Keratinocyte (primary cell): ENCODE data around the gene SLC37A1. TPM values are rescaled to one million over a fixed set of nuclear protein-coding genes. Genes with fewer than 3 reads are reported as not detected.

Source experiments
- DNase-seq: peaks from one replicate; pipeline ENCODE4 v3.0.0-alpha.2; 2011; ENCODE audit warnings: low read depth, missing footprints, low spot score
- FAIRE-seq: peaks from 2 replicates; lab custom pipeline; 2011; peaks lifted over from hg19 to GRCh38; lab: Jason Lieb, UNC
- H2AFZ ChIP-seq: 2 replicates; pipeline ENCODE4 v1.6.0; 2012; ENCODE audit warnings: low read length, control low read depth, inconsistent platforms; ENCODE audit not compliant: control insufficient read depth
- H3K27ac ChIP-seq: 2 replicates; pipeline ENCODE4 v1.5.1; 2011; ENCODE audit warnings: low read length; ENCODE audit not compliant: control insufficient read depth, insufficient read depth
- H3K27me3 ChIP-seq: 3 replicates; pipeline ENCODE4 v1.6.0; 2011; ENCODE audit warnings: low read length; ENCODE audit not compliant: control insufficient read depth, insufficient read depth; ENCODE audit errors: extremely low read depth
- H3K36me3 ChIP-seq, 2 experiments: 2 replicates in 1 of 2; 3 replicates in 1 of 2; pipeline ENCODE4 v1.5.1; 2011; ENCODE audit warnings: low read length in 2 of 2, mild to moderate bottlenecking in 1 of 2; ENCODE audit not compliant: control insufficient read depth in 2 of 2, insufficient read depth in 2 of 2; ENCODE audit errors: extremely low read depth in 1 of 2
- H3K4me1 ChIP-seq: 3 replicates; pipeline ENCODE4 v1.5.1; 2011; ENCODE audit warnings: low read length; ENCODE audit not compliant: control insufficient read depth, insufficient read depth; ENCODE audit errors: extremely low read depth
- H3K4me2 ChIP-seq: 3 replicates; pipeline ENCODE4 v1.6.0; 2011; ENCODE audit warnings: low read depth, low read length; ENCODE audit not compliant: control insufficient read depth, insufficient read depth; ENCODE audit errors: extremely low read depth
- H3K4me3 ChIP-seq, 3 experiments: fragments of 200-600 bp in 1 of 3; sonication (generic) in 1 of 3; 2 replicates in 2 of 3; 3 replicates in 1 of 3; pipeline ENCODE4 v1.5.1; 2011 to 2016; ENCODE audit warnings: low read length in 3 of 3, mild to moderate bottlenecking in 3 of 3, control low read depth in 2 of 3, inconsistent platforms in 1 of 3, low read depth in 1 of 3, mixed read lengths in 1 of 3, mixed run types in 1 of 3, moderate library complexity in 1 of 3; ENCODE audit not compliant: control insufficient read depth in 2 of 3, insufficient read depth in 2 of 3; ENCODE audit errors: extremely low read depth in 1 of 3
- H3K79me2 ChIP-seq: 2 replicates; pipeline ENCODE4 v1.6.0; 2012; ENCODE audit warnings: low read length; ENCODE audit not compliant: control insufficient read depth, insufficient read depth
- H3K9ac ChIP-seq: 3 replicates; pipeline ENCODE4 v1.6.0; 2011; ENCODE audit warnings: low read length; ENCODE audit not compliant: control insufficient read depth, insufficient read depth; ENCODE audit errors: extremely low read depth
- H3K9me1 ChIP-seq: 3 replicates; pipeline ENCODE4 v1.6.0; 2011; ENCODE audit warnings: low read length; ENCODE audit not compliant: control insufficient read depth, insufficient read depth; ENCODE audit errors: extremely low read depth
- H3K9me3 ChIP-seq: 2 replicates; pipeline ENCODE4 v1.5.1; 2012; ENCODE audit warnings: low read depth, low read length; ENCODE audit not compliant: control insufficient read depth
- H4K20me1 ChIP-seq: 3 replicates; pipeline ENCODE4 v1.6.0; 2011; ENCODE audit warnings: low read length; ENCODE audit not compliant: control insufficient read depth, insufficient read depth; ENCODE audit errors: extremely low read depth
- EZH2 ChIP-seq: IDR thresholded peaks from one replicate; pipeline ENCODE4 v1.6.1; 2012; ENCODE audit warnings: inconsistent platforms, mild to moderate bottlenecking, low read length, moderate library complexity
- dilution Hi-C: fragments of 300-500 bp; cut with MboI; formaldehyde crosslinking; loops from one replicate; pipeline ENCODE4 v1.7.0; 2020; ENCODE audit warnings: low sequenced_read_pairs; ENCODE audit not compliant: extremely low pct_ligation_motif_present
- polyA plus RNA-seq, 5 experiments: library from polyadenylated mRNA; depleted of rRNA in 3 of 5; stranded (reverse) in 3 of 5; stranded (forward) in 1 of 5; unstranded in 1 of 5; fragments of >200 nt; gene quantifications; 1 replicate in 1 of 5; 2 replicates in 3 of 5; 3 replicates in 1 of 5; pipeline versions ENCODE4 v1.2.1 to v1.2.3, GENCODE V29; 2011 to 2012; ENCODE audit warnings: missing spikeins in 2 of 5, low read depth in 1 of 5, low replicate concordance in 1 of 5
- TF ChIP-seq, protein P1 (sequence below), 3 experiments: IDR thresholded peaks in 1 of 3; conservative IDR thresholded peaks in 1 of 3; optimal IDR thresholded peaks in 1 of 3; 2 replicates in 2 of 3; 3 replicates in 1 of 3; pipeline versions ENCODE3 to v1.5.1; 2011; ENCODE audit warnings: low read length in 3 of 3, mild to moderate bottlenecking in 3 of 3, moderate library complexity in 2 of 3, control low read depth in 1 of 3, inconsistent platforms in 1 of 3; ENCODE audit not compliant: insufficient read depth in 2 of 3; ENCODE audit errors: extremely low read depth in 1 of 3

The SLC37A1 gene
- polyA plus RNA-seq, 1 donor (not counting 4 experiments of a cell fraction or from before 2014, with no cell fraction given), result 4.1 TPM

DNA sequence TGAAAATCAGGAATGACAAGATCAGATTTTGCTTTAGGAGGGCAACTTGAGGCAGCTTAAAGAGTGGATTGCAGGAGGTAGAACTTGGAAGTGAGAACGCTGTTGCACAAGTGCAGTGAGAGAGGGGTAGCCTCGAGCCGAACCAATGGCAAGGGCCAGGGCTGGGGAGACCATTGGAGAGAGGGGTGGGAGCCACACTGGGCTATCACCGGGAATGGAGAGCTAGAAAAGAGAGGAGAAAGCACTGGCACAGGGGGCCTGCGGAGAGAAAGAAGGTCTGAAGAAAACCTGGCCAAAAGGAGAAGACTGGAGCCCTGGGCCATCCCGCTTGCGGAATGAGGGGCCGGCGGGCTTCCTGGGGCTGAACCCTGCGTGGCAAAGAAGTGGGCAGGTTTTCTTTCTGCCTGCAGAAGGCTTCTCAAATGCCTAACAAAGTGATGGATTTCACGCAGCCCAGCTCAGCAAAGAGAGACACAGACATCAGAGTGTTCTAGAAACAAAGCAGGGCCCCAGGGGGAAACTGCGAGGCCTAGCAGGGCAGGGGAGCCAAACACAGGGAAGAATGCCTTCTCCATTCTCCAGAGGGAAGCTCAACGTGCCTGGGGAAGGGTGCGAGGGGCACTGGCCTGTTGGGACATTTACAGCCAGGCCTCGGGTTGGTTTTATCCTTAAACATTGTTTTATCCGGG, 1.2 kb upstream of the SLC37A1 start:
- H3K4me1 ChIP-seq, result peaks cover 10% of the 10 kb centered on the region
- no peak for FAIRE-seq
- H3K27ac ChIP-seq, result no peak overlapping the region
- no peak overlapping the region for H3K4me3 ChIP-seq
- no peak overlapping the region for H3K9ac ChIP-seq
- H3K36me3 ChIP-seq, result no peaks in the 10 kb centered on the region
- no peaks in the 10 kb centered on the region for H3K9me1 ChIP-seq
- H4K20me1 ChIP-seq, result no peaks in the 10 kb centered on the region
- no peak for DNase-seq
- H3K79me2 ChIP-seq, result no peaks in the 10 kb centered on the region
- H3K9me3 ChIP-seq, result no peaks in the 10 kb centered on the region
- TF ChIP-seq, protein P1, sequence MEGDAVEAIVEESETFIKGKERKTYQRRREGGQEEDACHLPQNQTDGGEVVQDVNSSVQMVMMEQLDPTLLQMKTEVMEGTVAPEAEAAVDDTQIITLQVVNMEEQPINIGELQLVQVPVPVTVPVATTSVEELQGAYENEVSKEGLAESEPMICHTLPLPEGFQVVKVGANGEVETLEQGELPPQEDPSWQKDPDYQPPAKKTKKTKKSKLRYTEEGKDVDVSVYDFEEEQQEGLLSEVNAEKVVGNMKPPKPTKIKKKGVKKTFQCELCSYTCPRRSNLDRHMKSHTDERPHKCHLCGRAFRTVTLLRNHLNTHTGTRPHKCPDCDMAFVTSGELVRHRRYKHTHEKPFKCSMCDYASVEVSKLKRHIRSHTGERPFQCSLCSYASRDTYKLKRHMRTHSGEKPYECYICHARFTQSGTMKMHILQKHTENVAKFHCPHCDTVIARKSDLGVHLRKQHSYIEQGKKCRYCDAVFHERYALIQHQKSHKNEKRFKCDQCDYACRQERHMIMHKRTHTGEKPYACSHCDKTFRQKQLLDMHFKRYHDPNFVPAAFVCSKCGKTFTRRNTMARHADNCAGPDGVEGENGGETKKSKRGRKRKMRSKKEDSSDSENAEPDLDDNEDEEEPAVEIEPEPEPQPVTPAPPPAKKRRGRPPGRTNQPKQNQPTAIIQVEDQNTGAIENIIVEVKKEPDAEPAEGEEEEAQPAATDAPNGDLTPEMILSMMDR (optimal IDR thresholded peaks at IDR 0.05 in 1 of 3, IDR thresholded peaks at IDR 0.05 in 1 of 3, conservative IDR thresholded peaks at IDR 0.05 in 1 of 3; ENCODE audit: extremely low read depth in 1 of 3, insufficient read depth in 2 of 3, low read length in 3 of 3), result no peak
- no peak for TF ChIP-seq EZH2
- no peaks in the 10 kb centered on the region for H3K27me3 ChIP-seq
- H3K4me2 ChIP-seq, result no peak overlapping the region
- dilution Hi-C loops, result no loop called here
- no peak overlapping the region for H2AFZ ChIP-seq

DNA sequence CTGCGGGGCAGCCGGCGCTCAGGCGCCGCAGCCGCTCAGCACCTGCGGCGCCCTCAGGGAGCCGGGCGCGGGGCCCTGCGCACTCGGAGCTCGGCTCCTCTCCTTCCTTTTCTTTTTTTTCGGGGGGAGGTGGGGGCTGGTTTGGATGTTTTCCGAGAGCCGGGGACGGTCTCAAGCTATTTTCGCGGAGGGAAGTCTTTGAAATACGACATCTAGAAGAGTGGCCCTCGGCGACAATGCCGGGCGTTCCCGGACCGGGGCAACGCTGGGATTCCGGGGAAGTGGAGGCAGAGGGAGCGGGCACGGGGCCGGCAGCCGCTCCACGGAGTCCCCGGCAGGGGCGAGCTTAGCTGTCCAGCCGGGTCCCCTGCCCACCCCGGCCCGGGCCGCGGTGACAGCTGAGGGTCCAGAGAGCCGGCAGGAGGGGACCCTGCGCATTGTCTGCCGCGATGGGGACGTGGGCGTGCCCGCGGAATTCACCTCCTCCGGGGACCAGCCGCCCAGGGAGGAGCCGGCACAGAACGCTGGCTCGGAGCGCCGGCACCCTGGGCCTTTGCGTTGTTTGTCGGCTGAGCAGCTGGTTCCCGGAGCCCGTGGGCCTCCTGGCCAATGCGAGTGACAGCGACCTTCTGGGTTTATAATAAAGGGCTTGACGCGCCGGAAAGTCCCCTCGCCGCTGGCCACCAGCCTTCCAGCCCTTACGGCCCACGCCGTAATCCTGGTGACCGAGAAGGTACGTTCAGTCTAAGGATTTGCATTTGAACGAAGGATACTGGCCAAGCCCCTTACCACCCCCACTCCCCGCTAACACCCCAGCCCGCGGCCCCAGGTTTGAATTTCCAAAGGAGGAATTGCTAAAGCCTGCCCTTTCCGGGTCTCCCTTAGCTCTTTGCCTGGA, 582 bp downstream of the SLC37A1 start:
- peak overlapping the region; percentile 47 for H3K27ac ChIP-seq
- H4K20me1 ChIP-seq, result no peaks in the 10 kb centered on the region
- dilution Hi-C loops, result no loop called here
- H3K79me2 ChIP-seq, result no peaks in the 10 kb centered on the region
- FAIRE-seq (no peak), DNase-seq (no peak)
- H3K9ac ChIP-seq, result peak overlapping the region; percentile 72
- H3K27me3 ChIP-seq, result no peaks in the 10 kb centered on the region
- peak overlapping the region; percentile 72 to 83 (median 75) for H3K4me3 ChIP-seq
- no peaks in the 10 kb centered on the region for H3K9me3 ChIP-seq
- peaks cover 3 to 9% of the 10 kb centered on the region in 2 experiments for H3K36me3 ChIP-seq
- no peaks in the 10 kb centered on the region for H3K9me1 ChIP-seq
- peak overlapping the region; percentile 84 for H3K4me2 ChIP-seq
- peaks cover 10% of the 10 kb centered on the region for H3K4me1 ChIP-seq
- peak overlapping the region; percentile 78 for H2AFZ ChIP-seq
- TF ChIP-seq, protein P1 (optimal IDR thresholded peaks at IDR 0.05 in 1 of 3, IDR thresholded peaks at IDR 0.05 in 1 of 3, conservative IDR thresholded peaks at IDR 0.05 in 1 of 3; ENCODE audit: extremely low read depth in 1 of 3, insufficient read depth in 2 of 3, low read length in 3 of 3), result no peak
- no peak for TF ChIP-seq EZH2
